PC-3 (cell line): ENCODE results near the gene NAPSA. TPM values are rescaled to one million over a fixed set of nuclear protein-coding genes. Genes with fewer than 3 reads are reported as not detected.

Experiments
- ATAC-seq: fragments of 200-7000 bp; cut with Tn5 transposase; 2 replicates; pipeline ENCODE4 v1.9.1; 2020; ENCODE audit warnings: mild to moderate bottlenecking, moderate library complexity
- BruUV-seq: library from RNA; stranded (reverse); fragments of 400-500 nt; replicated peaks from 2 replicates; lab custom pipeline; 2021; lab: Mats Ljungman, UMichigan
- CTCF ChIA-PET: fragments of 300-600 bp; sonication (Branson Sonifier 250); formaldehyde crosslinking; loops from one replicate; lab custom pipeline; 2022; ENCODE audit warnings: antibody characterized with exemption; lab: Charles Lee
- POLR2A ChIA-PET: fragments of 300-600 bp; sonication (Branson Sonifier 250); formaldehyde crosslinking; loops from one replicate; lab custom pipeline; 2022; ENCODE audit warnings: antibody characterized with exemption; ENCODE audit not compliant: unreplicated experiment; lab: Charles Lee
- DNase-seq: peaks from one replicate; pipeline ENCODE4 v3.0.0-alpha.2; 2015
- H2AFZ ChIP-seq: fragments of 300-600 bp; sonication (generic); 2 replicates; pipeline ENCODE4 v1.6.0; 2016; ENCODE audit warnings: antibody characterized with exemption, low read length
- H3F3A ChIP-seq: fragments of 300-600 bp; sonication (generic); one replicate; pipeline ENCODE4 v1.6.0; 2017; ENCODE audit warnings: antibody characterized with exemption, low read length, control low read depth, mild to moderate bottlenecking; ENCODE audit not compliant: unreplicated experiment
- H3K27ac ChIP-seq: fragments of 300-600 bp; sonication (generic); 2 replicates; pipeline ENCODE4 v1.5.1; 2016; ENCODE audit warnings: mild to moderate bottlenecking, low read length
- H3K27me3 ChIP-seq: fragments of 300-600 bp; sonication (generic); 2 replicates; pipeline ENCODE4 v1.6.1; 2016; ENCODE audit warnings: low read length, mixed read lengths
- H3K36me3 ChIP-seq: fragments of 300-600 bp; sonication (generic); 2 replicates; pipeline ENCODE4 v1.6.1; 2016; ENCODE audit warnings: low read depth, mixed run types, low read length, mixed read lengths
- H3K4me1 ChIP-seq: fragments of 300-600 bp; sonication (generic); 2 replicates; pipeline ENCODE4 v1.5.1; 2016; ENCODE audit warnings: low read length; ENCODE audit not compliant: insufficient read depth
- H3K4me2 ChIP-seq: fragments of 300-600 bp; sonication (generic); 2 replicates; pipeline ENCODE4 v1.6.0; 2016; ENCODE audit warnings: low read length
- H3K4me3 ChIP-seq: fragments of 300-600 bp; sonication (generic); 2 replicates; pipeline ENCODE4 v1.5.1; 2016; ENCODE audit warnings: mild to moderate bottlenecking, low read length, mixed read lengths
- H3K79me2 ChIP-seq: fragments of 300-600 bp; sonication (generic); 2 replicates; pipeline ENCODE4 v1.6.1; 2017; ENCODE audit warnings: low read length, mixed read lengths
- H3K9ac ChIP-seq: fragments of 300-600 bp; sonication (generic); 2 replicates; pipeline ENCODE4 v1.6.0; 2016; ENCODE audit warnings: mild to moderate bottlenecking, low read length
- H3K9me2 ChIP-seq: fragments of 300-600 bp; sonication (generic); replicated peaks from 2 replicates; pipeline ENCODE4 v1.6.1; 2016; ENCODE audit warnings: mixed run types, low read length, mixed read lengths
- H3K9me3 ChIP-seq: fragments of 300-600 bp; sonication (generic); 2 replicates; pipeline ENCODE4 v1.6.1; 2016; ENCODE audit warnings: low read length, mixed read lengths
- H4K20me1 ChIP-seq: fragments of 300-600 bp; sonication (generic); 2 replicates; pipeline ENCODE4 v1.6.1; 2016; ENCODE audit warnings: low read length, mixed read lengths
- EZH2 ChIP-seq: fragments of 300-600 bp; sonication (generic); IDR thresholded peaks from one replicate; pipeline ENCODE4 v1.6.1; 2017; ENCODE audit warnings: antibody characterized with exemption, mild to moderate bottlenecking, low read length; ENCODE audit not compliant: unreplicated experiment
- EZH2phosphoT487 ChIP-seq: fragments of 300-600 bp; sonication (generic); IDR thresholded peaks from 2 replicates; pipeline ENCODE4 v1.6.1; 2018; ENCODE audit warnings: mild to moderate bottlenecking, antibody characterized with exemption, low read length, borderline replicate concordance
- intact Hi-C: fragments of 100-400 bp; cut with micrococcal nuclease; formaldehyde crosslinking; loops from 2 replicates; pipeline ENCODE4 v1.9.0; 2023
- total RNA-seq: library from RNA; depleted of rRNA; stranded (reverse); fragments of >200 nt; gene quantifications from 2 replicates; pipeline ENCODE4 v1.2.3, GENCODE V29; 2014
- TF ChIP-seq, protein P1 (sequence below): fragments of 300-600 bp; sonication (generic); conservative IDR thresholded peaks from 2 replicates; pipeline ENCODE4 v1.5.1; 2017; ENCODE audit warnings: antibody characterized with exemption, low read depth, mild to moderate bottlenecking, low read length

Gene NAPSA
- total RNA-seq, 1 experiment from 2014 or later = 3.0 TPM

- H3K4me2 ChIP-seq = no peak overlapping the region
Observed at GRCh38 chr19:50377517-50377916, 12.1 kb upstream of the NAPSA start.

DNA sequence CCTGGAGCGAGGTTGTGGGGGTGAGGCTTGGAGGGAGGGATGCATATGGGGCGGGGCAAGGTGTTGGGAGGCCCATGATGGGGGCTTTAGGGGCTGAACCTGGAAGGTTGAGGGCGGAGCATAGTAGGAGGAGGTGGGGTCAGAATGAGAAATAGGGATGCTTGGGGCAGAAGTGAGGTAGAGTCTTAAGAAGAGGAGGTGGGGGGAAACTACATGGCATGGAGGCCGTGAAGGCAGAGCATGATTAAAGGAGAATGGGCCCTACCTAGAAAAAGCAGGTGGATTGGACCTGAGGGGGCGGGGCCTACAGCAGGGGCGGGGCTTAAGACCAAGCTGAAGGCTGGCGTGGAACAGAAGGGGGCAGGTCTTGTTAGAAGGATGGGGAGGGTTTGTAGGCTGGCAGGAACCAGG lies 11.6 kb upstream of the NAPSA start:
- 0 out of 2 replicates have a peak overlapping the region, but pooled peaks have one; percentile 12 for H3K4me2 ChIP-seq
- H3K27ac ChIP-seq = no peak overlapping the region
- no peaks in the 10 kb centered on the region for H3F3A ChIP-seq
- no TSS peak for BruUV-seq
- intact Hi-C loops = no loop called here
- peaks cover 8% of the 10 kb centered on the region; the same call in 1 of the 2 replicates for H3K79me2 ChIP-seq
- H3K27me3 ChIP-seq = no peaks in the 10 kb centered on the region
- H3K4me3 ChIP-seq = peak overlapping the region; percentile 27; the same call in 1 of the 2 replicates
- peaks cover 30% of the 10 kb centered on the region for H3K36me3 ChIP-seq
- no peak for TF ChIP-seq EZH2phosphoT487
- TF ChIP-seq, protein P1, sequence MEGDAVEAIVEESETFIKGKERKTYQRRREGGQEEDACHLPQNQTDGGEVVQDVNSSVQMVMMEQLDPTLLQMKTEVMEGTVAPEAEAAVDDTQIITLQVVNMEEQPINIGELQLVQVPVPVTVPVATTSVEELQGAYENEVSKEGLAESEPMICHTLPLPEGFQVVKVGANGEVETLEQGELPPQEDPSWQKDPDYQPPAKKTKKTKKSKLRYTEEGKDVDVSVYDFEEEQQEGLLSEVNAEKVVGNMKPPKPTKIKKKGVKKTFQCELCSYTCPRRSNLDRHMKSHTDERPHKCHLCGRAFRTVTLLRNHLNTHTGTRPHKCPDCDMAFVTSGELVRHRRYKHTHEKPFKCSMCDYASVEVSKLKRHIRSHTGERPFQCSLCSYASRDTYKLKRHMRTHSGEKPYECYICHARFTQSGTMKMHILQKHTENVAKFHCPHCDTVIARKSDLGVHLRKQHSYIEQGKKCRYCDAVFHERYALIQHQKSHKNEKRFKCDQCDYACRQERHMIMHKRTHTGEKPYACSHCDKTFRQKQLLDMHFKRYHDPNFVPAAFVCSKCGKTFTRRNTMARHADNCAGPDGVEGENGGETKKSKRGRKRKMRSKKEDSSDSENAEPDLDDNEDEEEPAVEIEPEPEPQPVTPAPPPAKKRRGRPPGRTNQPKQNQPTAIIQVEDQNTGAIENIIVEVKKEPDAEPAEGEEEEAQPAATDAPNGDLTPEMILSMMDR = no peak
- no peak for TF ChIP-seq EZH2
- H2AFZ ChIP-seq = no peak overlapping the region
- no peaks in the 10 kb centered on the region for H3K9me3 ChIP-seq
- no peak overlapping the region for H3K9ac ChIP-seq
- peak; percentile 43 for DNase-seq
- H3K9me2 ChIP-seq = no peaks in the 10 kb centered on the region
- peaks cover 14% of the 10 kb centered on the region for H3K4me1 ChIP-seq
- peak; percentile 7 for ATAC-seq
- H4K20me1 ChIP-seq = peaks cover 14% of the 10 kb centered on the region
- POLR2A ChIA-PET = no interaction called here
- CTCF ChIA-PET = no interaction called here

More at GRCh38 chr19:50377517-50377916, 12.1 kb upstream of the NAPSA start:
- Histone ChIP-seq H3K9me3 (no peaks in the 10 kb centered on the region), H2AFZ (no peak overlapping the region), H3K9me2 (no peaks in the 10 kb centered on the region), H3K4me3 (no peak overlapping the region), H3K27ac (no peak overlapping the region), H4K20me1 (peaks cover 14% of the 10 kb centered on the region), H3K36me3 (peaks cover 30% of the 10 kb centered on the region), H3K79me2 (peaks cover 8% of the 10 kb centered on the region; the same call in 1 of the 2 replicates), H3K4me1 (peaks cover 14% of the 10 kb centered on the region), H3K9ac (no peak overlapping the region), H3K27me3 (no peaks in the 10 kb centered on the region), H3F3A (no peaks in the 10 kb centered on the region)
- BruUV-seq = no TSS peak
- no peak for DNase-seq
- intact Hi-C loops = no loop called here
- ChIA-PET CTCF (no interaction called here), POLR2A (no interaction called here)
- TF ChIP-seq EZH2phosphoT487 = no peak
- no peak for TF ChIP-seq EZH2
- TF ChIP-seq, protein P1 = no peak
- no peak for ATAC-seq
